ENCODE measurements around the gene RSPH4A.
A peak's percentile ranks its signal among the peaks of the same experiment; 100 is the strongest.

GRCh38 chr6:116615937-116616736, at the start of gene RSPH4A:
- TF ChIP-seq POLR2A (IDR thresholded peaks at IDR 0.05): no peak
- TF ChIP-seq, protein P1, sequence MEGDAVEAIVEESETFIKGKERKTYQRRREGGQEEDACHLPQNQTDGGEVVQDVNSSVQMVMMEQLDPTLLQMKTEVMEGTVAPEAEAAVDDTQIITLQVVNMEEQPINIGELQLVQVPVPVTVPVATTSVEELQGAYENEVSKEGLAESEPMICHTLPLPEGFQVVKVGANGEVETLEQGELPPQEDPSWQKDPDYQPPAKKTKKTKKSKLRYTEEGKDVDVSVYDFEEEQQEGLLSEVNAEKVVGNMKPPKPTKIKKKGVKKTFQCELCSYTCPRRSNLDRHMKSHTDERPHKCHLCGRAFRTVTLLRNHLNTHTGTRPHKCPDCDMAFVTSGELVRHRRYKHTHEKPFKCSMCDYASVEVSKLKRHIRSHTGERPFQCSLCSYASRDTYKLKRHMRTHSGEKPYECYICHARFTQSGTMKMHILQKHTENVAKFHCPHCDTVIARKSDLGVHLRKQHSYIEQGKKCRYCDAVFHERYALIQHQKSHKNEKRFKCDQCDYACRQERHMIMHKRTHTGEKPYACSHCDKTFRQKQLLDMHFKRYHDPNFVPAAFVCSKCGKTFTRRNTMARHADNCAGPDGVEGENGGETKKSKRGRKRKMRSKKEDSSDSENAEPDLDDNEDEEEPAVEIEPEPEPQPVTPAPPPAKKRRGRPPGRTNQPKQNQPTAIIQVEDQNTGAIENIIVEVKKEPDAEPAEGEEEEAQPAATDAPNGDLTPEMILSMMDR (IDR thresholded peaks at IDR 0.05): peak in 5 of 12 donors; percentile 6 to 29 (median 13)
